HCT116 (cell line): ENCODE data around the gene TMEM117. TPM values are rescaled to one million over a fixed set of nuclear protein-coding genes. Genes with fewer than 3 reads are reported as not detected.

Experiments used
- ATAC-seq: fragments of 200-7000 bp; cut with Tn5 transposase; 2 replicates; pipeline ENCODE4 v1.9.1; 2020; ENCODE audit warnings: mild to moderate bottlenecking, moderate library complexity
- BruUV-seq: library from RNA; stranded (reverse); fragments of 400-500 nt; replicated peaks from 2 replicates; lab custom pipeline; 2021; lab: Mats Ljungman, UMichigan
- CTCF ChIA-PET: fragments of 300-600 bp; sonication (Branson Sonifier 250); formaldehyde crosslinking; loops from one replicate; lab custom pipeline; 2021; ENCODE audit warnings: antibody characterized with exemption; lab: Charles Lee
- POLR2A ChIA-PET: fragments of 300-600, 350-600 bp; sonication (Branson Sonifier 250); formaldehyde crosslinking; loops from one replicate; lab custom pipeline; 2021; ENCODE audit warnings: antibody characterized with exemption; lab: Charles Lee
- RAD21 ChIA-PET, 2 experiments: fragments of 300-600 bp; sonication (Branson Sonifier 250); formaldehyde crosslinking; loops; one replicate each; lab custom pipeline; 2023; ENCODE audit warnings: low total read pairs in 2 of 2; ENCODE audit not compliant: uncharacterized antibody in 2 of 2, unreplicated experiment in 2 of 2, low non-redundant PET in 1 of 2; lab: Charles Lee
- DNase-seq: peaks from one replicate; pipeline ENCODE4 v3.0.0-alpha.2; 2010; ENCODE audit warnings: low read depth, low spot score
- H2AFZ ChIP-seq: fragments of 200-600 bp; shearing (Covaris generic), sonication (generic); 2 replicates; pipeline ENCODE4 v1.6.1; 2017; ENCODE audit warnings: low read depth, mixed run types, mixed read lengths, antibody characterized with exemption, low read length; ENCODE audit not compliant: poor library complexity, severe bottlenecking
- H3K27ac ChIP-seq: 2 replicates; pipeline ENCODE4 v1.5.1; 2012; ENCODE audit warnings: low read depth, low read length
- H3K27me3 ChIP-seq: fragments of 200-600 bp; sonication (generic); 2 replicates; pipeline ENCODE4 v1.6.1; 2016; ENCODE audit warnings: mixed run types, low read length, mixed read lengths; ENCODE audit not compliant: insufficient read depth
- H3K36me3 ChIP-seq, 2 experiments: fragments of 200-500 bp in 1 of 2; fragments of 200-600 bp in 1 of 2; sonication (Bioruptor generic) in 1 of 2; sonication (generic) in 1 of 2; 2 replicates each; pipeline versions ENCODE4 v1.5.1 to v1.6.1; 2014 to 2016; ENCODE audit warnings: low read length in 2 of 2, inconsistent platforms in 1 of 2, mixed read lengths in 1 of 2, mixed run types in 1 of 2; ENCODE audit not compliant: insufficient read depth in 2 of 2, control insufficient read depth in 1 of 2
- H3K4me1 ChIP-seq, 2 experiments: fragments of 200-600 bp in 1 of 2; sonication (generic) in 1 of 2; 2 replicates each; pipeline versions ENCODE4 v1.5.1 to v1.6.1; 2012 to 2017; ENCODE audit warnings: low read length in 2 of 2, inconsistent platforms in 1 of 2, mild to moderate bottlenecking in 1 of 2, mixed read lengths in 1 of 2, mixed run types in 1 of 2, moderate library complexity in 1 of 2; ENCODE audit not compliant: insufficient read depth in 2 of 2, control insufficient read depth in 1 of 2
- H3K4me2 ChIP-seq: fragments of 200-600 bp; sonication (generic); 2 replicates; pipeline ENCODE4 v1.6.1; 2017; ENCODE audit warnings: mixed run types, low read length, mixed read lengths
- H3K4me3 ChIP-seq, 2 experiments: fragments of 200-600 bp in 1 of 2; sonication (generic) in 1 of 2; replicated peaks in 1 of 2; 2 replicates each; pipeline ENCODE4 v1.5.1; 2011 to 2016; ENCODE audit warnings: low read length in 2 of 2, control low read depth in 1 of 2, low read depth in 1 of 2, mild to moderate bottlenecking in 1 of 2, mixed read lengths in 1 of 2, mixed run types in 1 of 2
- H3K79me2 ChIP-seq: fragments of 200-600 bp; sonication (generic); 2 replicates; pipeline ENCODE4 v1.6.1; 2017; ENCODE audit warnings: mild to moderate bottlenecking, mixed run types, low read length, moderate library complexity, mixed read lengths; ENCODE audit not compliant: insufficient read depth
- H3K9ac ChIP-seq: fragments of 200-600 bp; sonication (generic); 2 replicates; pipeline ENCODE4 v1.6.1; 2016; ENCODE audit warnings: low read length, mixed read lengths
- H3K9me2 ChIP-seq: fragments of 200-600 bp; sonication (generic), shearing (Covaris generic); 2 replicates; pipeline ENCODE4 v1.6.1; 2017; ENCODE audit warnings: mixed run types, mild to moderate bottlenecking, moderate library complexity; ENCODE audit not compliant: insufficient read depth
- H3K9me3 ChIP-seq, 2 experiments: fragments of 200-500 bp in 1 of 2; fragments of 200-600 bp in 1 of 2; sonication (Bioruptor generic) in 1 of 2; sonication (generic) in 1 of 2; 2 replicates each; pipeline ENCODE4 v1.6.1; 2014 to 2017; ENCODE audit warnings: low read length in 2 of 2, mixed read lengths in 2 of 2, inconsistent platforms in 1 of 2, low read depth in 1 of 2, mild to moderate bottlenecking in 1 of 2, mixed run types in 1 of 2, moderate library complexity in 1 of 2; ENCODE audit not compliant: control insufficient read depth in 1 of 2, insufficient read depth in 1 of 2
- H4K20me1 ChIP-seq: fragments of 200-600 bp; sonication (generic), shearing (Covaris generic); 2 replicates; pipeline ENCODE4 v1.6.1; 2017; ENCODE audit warnings: mixed run types, mild to moderate bottlenecking, moderate library complexity; ENCODE audit not compliant: insufficient read depth
- CBX3 ChIP-seq: IDR thresholded peaks from 2 replicates; pipeline ENCODE4 v1.6.1; 2012; ENCODE audit warnings: low read depth
- CEBPB ChIP-seq: IDR thresholded peaks from 2 replicates; pipeline ENCODE4 v1.6.1; 2012; ENCODE audit warnings: low read depth
- CTCF ChIP-seq, 3 experiments: fragments of 200-600 bp in 1 of 3; sonication (generic) in 1 of 3; IDR thresholded peaks in 2 of 3; conservative IDR thresholded peaks in 1 of 3; 2 replicates each; pipeline ENCODE4 v1.5.1; 2012 to 2017; ENCODE audit warnings: low read depth in 2 of 3, low read length in 2 of 3, antibody characterized with exemption in 1 of 3, borderline replicate concordance in 1 of 3, control low read depth in 1 of 3, mild to moderate bottlenecking in 1 of 3, mixed read lengths in 1 of 3, mixed run types in 1 of 3, moderate library complexity in 1 of 3; ENCODE audit not compliant: insufficient read depth in 1 of 3
- EGR1 ChIP-seq: IDR thresholded peaks from 2 replicates; pipeline ENCODE4 v1.6.1; 2012; ENCODE audit warnings: low read depth
- EZH2 ChIP-seq: fragments of 200-600 bp; sonication (generic); IDR thresholded peaks from 2 replicates; pipeline ENCODE4 v1.6.1; 2017; ENCODE audit warnings: antibody characterized with exemption, mixed run types
- JUND ChIP-seq: IDR thresholded peaks from 2 replicates; pipeline ENCODE4 v1.6.1; 2012
- REST ChIP-seq: IDR thresholded peaks from 2 replicates; pipeline ENCODE4 v1.6.1; 2012; ENCODE audit warnings: low read depth
- SIN3A ChIP-seq: IDR thresholded peaks from 2 replicates; pipeline ENCODE4 v1.6.1; 2012; ENCODE audit warnings: low read depth
- SRF ChIP-seq: IDR thresholded peaks from 2 replicates; pipeline ENCODE4 v1.6.1; 2012; ENCODE audit warnings: low read depth
- intact Hi-C: fragments of 100-400 bp; cut with micrococcal nuclease; formaldehyde crosslinking; loops from 2 replicates; pipeline ENCODE4 v1.10.0; 2022
- total RNA-seq: library from RNA; stranded (reverse); gene quantifications from one replicate; pipeline ENCODE4 v1.2.1, GENCODE V29; 2021; ENCODE audit not compliant: unreplicated experiment

TMEM117 gene
- total RNA-seq, 1 experiment from 2014 or later = 3.6 TPM

GRCh38 chr12:44235674-44236073 lies 399.8 kb downstream of the TMEM117 start:
- POLR2A ChIA-PET = no interaction called here
- Histone ChIP-seq H3K4me1 (no peaks in the 10 kb centered on the region), H3K4me2 (no peak overlapping the region), H3K36me3 (no peaks in the 10 kb centered on the region), H4K20me1 (no peaks in the 10 kb centered on the region), H3K9me3 (no peaks in the 10 kb centered on the region), H3K9me2 (no peaks in the 10 kb centered on the region), H3K9ac (no peak overlapping the region), H2AFZ (no peak overlapping the region)
- no TSS peak for BruUV-seq
- RAD21 ChIA-PET = no interaction called here
- DNase-seq = no peak
- intact Hi-C loops = no loop called here
- TF ChIP-seq JUND = no peak
- TF ChIP-seq, all 23 proteins: peak for 0
- no peaks in the 10 kb centered on the region for H3K79me2 ChIP-seq
- ATAC-seq = no peak
- CTCF ChIA-PET = no interaction called here
- H3K4me3 ChIP-seq = no peak overlapping the region
- H3K27ac ChIP-seq = no peak overlapping the region
- H3K27me3 ChIP-seq = no peaks in the 10 kb centered on the region

GRCh38 chr12:44240186-44240585 lies 404.3 kb downstream of the TMEM117 start:
- POLR2A ChIA-PET = no interaction called here
- no peak for ATAC-seq

More at GRCh38 chr12:44240186-44240585, 404.3 kb downstream of the TMEM117 start:
- H3K4me2 ChIP-seq = no peak overlapping the region
- no peaks in the 10 kb centered on the region for H3K9me3 ChIP-seq
- ChIA-PET RAD21 (no interaction called here), CTCF (no interaction called here)
- no peaks in the 10 kb centered on the region for H3K79me2 ChIP-seq
- no peak overlapping the region for H2AFZ ChIP-seq
- no peaks in the 10 kb centered on the region for H3K9me2 ChIP-seq
- H3K4me3 ChIP-seq = no peak overlapping the region
- no peaks in the 10 kb centered on the region for H3K27me3 ChIP-seq
- intact Hi-C loops = no loop called here
- no peaks in the 10 kb centered on the region for H3K36me3 ChIP-seq
- no peak for DNase-seq
- TF ChIP-seq EZH2 (no peak), JUND (no peak), REST (no peak), CEBPB (no peak), SIN3A (no peak), SRF (no peak), CBX3 (no peak), EGR1 (no peak), CTCF (IDR thresholded peaks at IDR 0.05 in 2 of 3, conservative IDR thresholded peaks at IDR 0.05 in 1 of 3; ENCODE audit: borderline replicate concordance in 1 of 3, insufficient read depth in 1 of 3, low read depth in 2 of 3, low read length in 2 of 3) (no peak)
- H3K27ac ChIP-seq = no peak overlapping the region
- H3K9ac ChIP-seq = no peak overlapping the region
- no peaks in the 10 kb centered on the region for H4K20me1 ChIP-seq
- H3K4me1 ChIP-seq = no peaks in the 10 kb centered on the region
- no TSS peak for BruUV-seq
